ENCODE measurements around the gene PPP1R16B. TPM values are rescaled to one million over a fixed set of nuclear protein-coding genes. Genes with fewer than 3 reads are reported as not detected.

Gene PPP1R16B
- total and polyA plus RNA-seq, 10 of the 15 experiments (the other 5 are each of a cell fraction or from before 2014, with no cell fraction given), result 13.4 to 90.2 (median 66.7) TPM

GRCh38 chr20:38843346-38843745 is 37.8 kb downstream of the PPP1R16B start (continued):
- peak; percentile 25; the same call in 1 of the 2 replicates for TF ChIP-seq ZNF592 (IDR thresholded peaks at IDR 0.05)
- TF ChIP-seq YY1 (IDR thresholded peaks at IDR 0.05; ENCODE audit: low read depth, low read length), result peak; percentile 60; the same call in 1 of the 2 replicates
- TF ChIP-seq CHD4 (IDR thresholded peaks at IDR 0.05), result no peak
- peak; percentile 59; the same call in 1 of the 2 replicates for TF ChIP-seq ZNF687 (IDR thresholded peaks at IDR 0.05)
- TF ChIP-seq NFYB (IDR thresholded peaks at IDR 0.05; ENCODE audit: insufficient read depth, low read depth, low read length), result no peak
- TF ChIP-seq, protein P1, sequence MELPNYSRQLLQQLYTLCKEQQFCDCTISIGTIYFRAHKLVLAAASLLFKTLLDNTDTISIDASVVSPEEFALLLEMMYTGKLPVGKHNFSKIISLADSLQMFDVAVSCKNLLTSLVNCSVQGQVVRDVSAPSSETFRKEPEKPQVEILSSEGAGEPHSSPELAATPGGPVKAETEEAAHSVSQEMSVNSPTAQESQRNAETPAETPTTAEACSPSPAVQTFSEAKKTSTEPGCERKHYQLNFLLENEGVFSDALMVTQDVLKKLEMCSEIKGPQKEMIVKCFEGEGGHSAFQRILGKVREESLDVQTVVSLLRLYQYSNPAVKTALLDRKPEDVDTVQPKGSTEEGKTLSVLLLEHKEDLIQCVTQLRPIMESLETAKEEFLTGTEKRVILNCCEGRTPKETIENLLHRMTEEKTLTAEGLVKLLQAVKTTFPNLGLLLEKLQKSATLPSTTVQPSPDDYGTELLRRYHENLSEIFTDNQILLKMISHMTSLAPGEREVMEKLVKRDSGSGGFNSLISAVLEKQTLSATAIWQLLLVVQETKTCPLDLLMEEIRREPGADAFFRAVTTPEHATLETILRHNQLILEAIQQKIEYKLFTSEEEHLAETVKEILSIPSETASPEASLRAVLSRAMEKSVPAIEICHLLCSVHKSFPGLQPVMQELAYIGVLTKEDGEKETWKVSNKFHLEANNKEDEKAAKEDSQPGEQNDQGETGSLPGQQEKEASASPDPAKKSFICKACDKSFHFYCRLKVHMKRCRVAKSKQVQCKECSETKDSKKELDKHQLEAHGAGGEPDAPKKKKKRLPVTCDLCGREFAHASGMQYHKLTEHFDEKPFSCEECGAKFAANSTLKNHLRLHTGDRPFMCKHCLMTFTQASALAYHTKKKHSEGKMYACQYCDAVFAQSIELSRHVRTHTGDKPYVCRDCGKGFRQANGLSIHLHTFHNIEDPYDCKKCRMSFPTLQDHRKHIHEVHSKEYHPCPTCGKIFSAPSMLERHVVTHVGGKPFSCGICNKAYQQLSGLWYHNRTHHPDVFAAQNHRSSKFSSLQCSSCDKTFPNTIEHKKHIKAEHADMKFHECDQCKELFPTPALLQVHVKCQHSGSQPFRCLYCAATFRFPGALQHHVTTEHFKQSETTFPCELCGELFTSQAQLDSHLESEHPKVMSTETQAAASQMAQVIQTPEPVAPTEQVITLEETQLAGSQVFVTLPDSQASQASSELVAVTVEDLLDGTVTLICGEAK (IDR thresholded peaks at IDR 0.05; ENCODE audit: borderline replicate concordance), result no peak
- TF ChIP-seq LARP7 (IDR thresholded peaks at IDR 0.05), result 0 out of 2 replicates have a peak, but pooled peaks have one; percentile 51
- TF ChIP-seq FOS (IDR thresholded peaks at IDR 0.05; ENCODE audit: borderline replicate concordance, extremely low read depth, insufficient read length), result no peak
- TF ChIP-seq SMARCA5 (IDR thresholded peaks at IDR 0.05), result no peak
- peak; percentile 32; the same call in 1 of the 2 replicates for TF ChIP-seq PRDM15 (CRISPR knock-in tag; IDR thresholded peaks at IDR 0.05)
- TF ChIP-seq DPF2 (IDR thresholded peaks at IDR 0.05), result peak; percentile 35; the same call in 1 of the 2 replicates
- no peak for TF ChIP-seq HDGF (IDR thresholded peaks at IDR 0.05)
- no peak for TF ChIP-seq HDAC2 (IDR thresholded peaks at IDR 0.05)
- TF ChIP-seq MYC (IDR thresholded peaks at IDR 0.05; ENCODE audit: insufficient read depth, insufficient read length, insufficient replicate concordance, low read length, severe bottlenecking), result no peak

Measured in GM12878 (cell line).